Mesodermal cell (in vitro differentiated cells): ENCODE results near the gene GEMIN5.
"Not testable (repeated sequence)": the region's sequence is repeated elsewhere in the genome, so short reads cannot be mapped to it uniquely, and the experiment has no call there.

Experiments used
- H3K27ac ChIP-seq: 2 replicates; pipeline ENCODE4 v1.7.0; 2013; ENCODE audit warnings: mild to moderate bottlenecking, low read depth, low read length, moderate library complexity; ENCODE audit not compliant: severe bottlenecking
- H3K36me3 ChIP-seq: 2 replicates; pipeline ENCODE4 v1.7.1; 2013; ENCODE audit warnings: mild to moderate bottlenecking, low read length, moderate library complexity; ENCODE audit not compliant: control insufficient read depth, insufficient read depth
- H3K4me1 ChIP-seq: one replicate; pipeline ENCODE4 v1.7.1; 2013; ENCODE audit warnings: mild to moderate bottlenecking, low read length; ENCODE audit not compliant: insufficient read depth, control insufficient read depth, poor library complexity, severe bottlenecking
- H3K4me3 ChIP-seq: 2 replicates; pipeline ENCODE4 v1.7.0; 2013; ENCODE audit warnings: low read length, control low read depth, mild to moderate bottlenecking; ENCODE audit not compliant: insufficient read depth, poor library complexity, severe bottlenecking; ENCODE audit errors: extremely low read depth
- H3K9me3 ChIP-seq: 2 replicates; pipeline ENCODE4 v1.7.1; 2013; ENCODE audit warnings: mild to moderate bottlenecking, low read length, moderate library complexity; ENCODE audit not compliant: control insufficient read depth
- WGBS, 2 experiments: methylation state at CpG; one replicate each; pipeline ENCODE4 v1.1.5; 2013; ENCODE audit warnings: missing lambda C conversion rate in 2 of 2; ENCODE audit not compliant: insufficient coverage in 2 of 2; 5-methylcytosine and 5-hydroxymethylcytosine counted together

Gene GEMIN5

GRCh38 chr5:154943527-154943926, 5.5 kb upstream of the GEMIN5 start:
- WGBS, 2 experiments: 93 to 98% methylated on average over 3 to 5 of the region's 5 CpGs
- Histone ChIP-seq H3K4me3 (no peak overlapping the region), H3K27ac (no peak overlapping the region), H3K4me1 (no peaks in the 10 kb centered on the region), H3K9me3 (no peaks in the 10 kb centered on the region), H3K36me3 (peaks cover 14% of the 10 kb centered on the region)

- Histone ChIP-seq H3K27ac (peak within 1 kb of the TSS; percentile 46), H3K9me3 (no peaks in the 10 kb centered on the region), H3K36me3 (peaks cover 8% of the 10 kb centered on the region), H3K4me3 (peak within 1 kb of the TSS; percentile 85), H3K4me1 (no peaks in the 10 kb centered on the region)
- WGBS, 2 experiments: 5 to 7% methylated on average over 27 to 31 of the region's 40 CpGs
Measured at GRCh38 chr5:154940772-154941620, 3.0 kb upstream of the GEMIN5 start, which contains the start of gene MRPL22. TSS of gene MRPL22 (plus strand) at chr5:154941073. CDS start at chr5:154941111, 38 bp downstream.

- 87 to 91% methylated on average over 3 to 6 of the region's 9 CpGs for WGBS, 2 experiments
- Histone ChIP-seq H3K27ac (no peak overlapping the region), H3K9me3 (no peaks in the 10 kb centered on the region), H3K4me1 (no peaks in the 10 kb centered on the region), H3K4me3 (peak overlapping the region; percentile 85), H3K36me3 (peaks cover 14% of the 10 kb centered on the region)
Measured at GRCh38 chr5:154940375-154940771, 2.4 kb upstream of the GEMIN5 start.

- WGBS, 2 experiments: 96 to 97% methylated on average over 3 to 5 of the region's 5 CpGs
- peaks cover 18% of the 10 kb centered on the region for H3K36me3 ChIP-seq
- not testable (repeated sequence) for H3K4me1 ChIP-seq, H3K4me3 ChIP-seq, H3K27ac ChIP-seq, H3K9me3 ChIP-seq
Measured at GRCh38 chr5:154939387-154939786, 1.4 kb upstream of the GEMIN5 start.

GRCh38 chr5:154937186-154937717, 759 bp downstream of the GEMIN5 start:
- 13 to 22% methylated on average over 6 to 10 of the region's 11 CpGs for WGBS, 2 experiments
- no peaks in the 10 kb centered on the region for H3K4me1 ChIP-seq
- no peak overlapping the region for H3K27ac ChIP-seq
- H3K4me3 ChIP-seq: peak overlapping the region; percentile 71
- no peaks in the 10 kb centered on the region for H3K9me3 ChIP-seq
- peaks cover 35% of the 10 kb centered on the region for H3K36me3 ChIP-seq

GRCh38 chr5:154934881-154935280, 3.1 kb downstream of the GEMIN5 start:
- peaks cover 56% of the 10 kb centered on the region for H3K36me3 ChIP-seq

GRCh38 chr5:154933537-154933936, 4.5 kb downstream of the GEMIN5 start:
- Histone ChIP-seq H3K4me3 (no peak overlapping the region), H3K36me3 (peaks cover 67% of the 10 kb centered on the region), H3K27ac (no peak overlapping the region), H3K4me1 (no peaks in the 10 kb centered on the region), H3K9me3 (no peaks in the 10 kb centered on the region)
- WGBS, 2 experiments: 89 to 100% methylated on average over 2 of the region's 3 CpGs

More at GRCh38 chr5:154934881-154935280, 3.1 kb downstream of the GEMIN5 start:
- Histone ChIP-seq H3K9me3 (no peaks in the 10 kb centered on the region), H3K27ac (no peak overlapping the region), H3K4me3 (no peak overlapping the region), H3K4me1 (no peaks in the 10 kb centered on the region)

GRCh38 chr5:154923441-154924430, 14.3 kb downstream of the GEMIN5 start:
- peaks cover 64% of the 10 kb centered on the region for H3K36me3 ChIP-seq
- no peaks in the 10 kb centered on the region for H3K4me1 ChIP-seq
- H3K4me3 ChIP-seq: no peak overlapping the region
- 100% methylated on average over 1 to 2 of the region's 7 CpGs for WGBS, 2 experiments
- no peak overlapping the region for H3K27ac ChIP-seq
- H3K9me3 ChIP-seq: no peaks in the 10 kb centered on the region

GRCh38 chr5:154917757-154918156, 20.3 kb downstream of the GEMIN5 start:
- Histone ChIP-seq H3K4me1 (no peaks in the 10 kb centered on the region), H3K9me3 (no peaks in the 10 kb centered on the region), H3K4me3 (no peak overlapping the region), H3K36me3 (peaks cover 51% of the 10 kb centered on the region), H3K27ac (no peak overlapping the region)
- WGBS, 2 experiments: 100% methylated on average over 2 of the region's 4 CpGs; no CpG with 5 or more reads in 1 of the 2 experiments

GRCh38 chr5:154916874-154917273, 21.1 kb downstream of the GEMIN5 start:
- H3K4me3 ChIP-seq: no peak overlapping the region
- no peaks in the 10 kb centered on the region for H3K9me3 ChIP-seq
- H3K27ac ChIP-seq: no peak overlapping the region
- no peaks in the 10 kb centered on the region for H3K4me1 ChIP-seq
- H3K36me3 ChIP-seq: peaks cover 59% of the 10 kb centered on the region
- WGBS, 2 experiments: 87 to 100% methylated on average over 2 of the region's 3 CpGs
